ENCODE measurements around the gene PLD1. TPM values are rescaled to one million over a fixed set of nuclear protein-coding genes. Genes with fewer than 3 reads are reported as not detected.

The PLD1 gene, protein sequence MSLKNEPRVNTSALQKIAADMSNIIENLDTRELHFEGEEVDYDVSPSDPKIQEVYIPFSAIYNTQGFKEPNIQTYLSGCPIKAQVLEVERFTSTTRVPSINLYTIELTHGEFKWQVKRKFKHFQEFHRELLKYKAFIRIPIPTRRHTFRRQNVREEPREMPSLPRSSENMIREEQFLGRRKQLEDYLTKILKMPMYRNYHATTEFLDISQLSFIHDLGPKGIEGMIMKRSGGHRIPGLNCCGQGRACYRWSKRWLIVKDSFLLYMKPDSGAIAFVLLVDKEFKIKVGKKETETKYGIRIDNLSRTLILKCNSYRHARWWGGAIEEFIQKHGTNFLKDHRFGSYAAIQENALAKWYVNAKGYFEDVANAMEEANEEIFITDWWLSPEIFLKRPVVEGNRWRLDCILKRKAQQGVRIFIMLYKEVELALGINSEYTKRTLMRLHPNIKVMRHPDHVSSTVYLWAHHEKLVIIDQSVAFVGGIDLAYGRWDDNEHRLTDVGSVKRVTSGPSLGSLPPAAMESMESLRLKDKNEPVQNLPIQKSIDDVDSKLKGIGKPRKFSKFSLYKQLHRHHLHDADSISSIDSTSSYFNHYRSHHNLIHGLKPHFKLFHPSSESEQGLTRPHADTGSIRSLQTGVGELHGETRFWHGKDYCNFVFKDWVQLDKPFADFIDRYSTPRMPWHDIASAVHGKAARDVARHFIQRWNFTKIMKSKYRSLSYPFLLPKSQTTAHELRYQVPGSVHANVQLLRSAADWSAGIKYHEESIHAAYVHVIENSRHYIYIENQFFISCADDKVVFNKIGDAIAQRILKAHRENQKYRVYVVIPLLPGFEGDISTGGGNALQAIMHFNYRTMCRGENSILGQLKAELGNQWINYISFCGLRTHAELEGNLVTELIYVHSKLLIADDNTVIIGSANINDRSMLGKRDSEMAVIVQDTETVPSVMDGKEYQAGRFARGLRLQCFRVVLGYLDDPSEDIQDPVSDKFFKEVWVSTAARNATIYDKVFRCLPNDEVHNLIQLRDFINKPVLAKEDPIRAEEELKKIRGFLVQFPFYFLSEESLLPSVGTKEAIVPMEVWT
- 12.4 and 16.7 TPM in 2 replicates for total RNA-seq

GRCh38 chr3:171809861-171810628 is at the start of gene PLD1:
Gene PLD1, minus strand, starts transcription at chr3:171810483. Its CDS starts 72,432 bp downstream, at chr3:171738051.

DNA sequence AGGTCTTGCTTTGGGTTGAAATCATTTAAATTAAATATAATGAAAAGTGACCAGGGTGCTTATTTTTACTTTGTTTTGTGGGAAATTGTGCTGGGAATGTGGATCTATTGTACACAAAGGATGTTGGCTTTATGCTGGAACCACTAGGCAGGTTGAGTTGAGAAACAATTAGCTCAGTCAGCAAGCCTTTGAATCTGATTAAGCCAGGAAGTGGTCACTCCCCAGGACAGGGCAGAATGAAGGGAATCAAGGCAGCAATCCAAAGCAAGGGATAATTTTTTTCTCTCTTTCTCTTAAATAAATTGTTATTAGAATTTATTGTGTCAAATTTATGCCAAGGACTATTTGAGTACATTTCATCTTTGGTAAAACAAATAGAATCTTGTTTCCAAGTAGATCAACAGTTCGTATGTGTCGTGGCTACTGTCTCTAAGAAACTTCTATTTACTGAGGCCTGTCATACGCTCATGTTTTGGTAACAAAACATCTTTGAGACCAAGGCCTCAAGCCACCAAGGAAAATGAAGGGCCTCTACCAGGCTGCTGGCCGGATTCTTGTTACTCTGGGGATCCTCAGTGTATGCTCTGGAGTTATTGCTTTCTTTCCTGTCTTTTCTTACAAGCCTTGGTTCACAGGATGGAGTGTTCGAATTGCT is 32.7 kb upstream of the PLD1 start, which contains the start of gene TMEM212:
Gene TMEM212, plus strand, starts transcription at position 486 of the 655 bp plus-strand sequence. Its CDS starts 35 bp downstream, at position 521.

Other genes starting within 250 kb of the PLD1 start
- 0.11 TPM in 1 of 2 replicates, not detected in the other for gene TMEM212, start 32.9 kb upstream of the PLD1 start, total RNA-seq
- 74.1 and 102 TPM in 2 replicates for gene FNDC3B, start 229.1 kb upstream of the PLD1 start, total RNA-seq

Data from uterine smooth muscle cell (primary cell).